Upper lobe of left lung (tissue), 4 donors: ENCODE results near the gene PER3.

Source experiments
- CTCF ChIP-seq, 6 experiments: fragments of 450-650 bp in 4 of 6; fragments of 200-600 bp in 2 of 6; sonication (generic) in 2 of 6; IDR thresholded peaks; one replicate each; pipeline ENCODE4 v1.5.1; 2016 to 2019; ENCODE audit warnings: antibody characterized with exemption in 6 of 6
- POLR2AphosphoS5 ChIP-seq, 2 donors: sonication (generic); formaldehyde crosslinking; IDR thresholded peaks; one replicate each; pipeline ENCODE4 v1.5.1; 2017; ENCODE audit warnings: antibody characterized with exemption in 2 of 2

GRCh38 chr1:7850786-7851185 lies 66.7 kb downstream of the PER3 start:
- TF ChIP-seq CTCF (IDR thresholded peaks at IDR 0.05) (no peak), POLR2AphosphoS5 (IDR thresholded peaks at IDR 0.05) (no peak)
